H9 (cell line): ENCODE data around the gene ARHGEF16. TPM values are rescaled to one million over a fixed set of nuclear protein-coding genes. Genes with fewer than 3 reads are reported as not detected.

ENCODE experiments used
- DNase-seq: peaks from one replicate; pipeline ENCODE4 v3.0.0-alpha.2; 2017
- H2AFZ ChIP-seq: one replicate; pipeline ENCODE4 v1.6.1; 2013; ENCODE audit warnings: mild to moderate bottlenecking, low read length, control low read depth, moderate library complexity
- H2AK5ac ChIP-seq: 2 replicates; pipeline ENCODE4 v1.6.1; 2013; ENCODE audit warnings: low read length, control low read depth, mixed read lengths; ENCODE audit not compliant: insufficient read length
- H2BK120ac ChIP-seq: one replicate; pipeline ENCODE4 v1.6.1; 2013; ENCODE audit warnings: low read depth, mild to moderate bottlenecking, low read length, control low read depth, inconsistent platforms; ENCODE audit not compliant: poor library complexity, severe bottlenecking
- H2BK12ac ChIP-seq: 2 replicates; pipeline ENCODE4 v1.6.1; 2013; ENCODE audit warnings: low read length, control low read depth, mixed read lengths, low read depth; ENCODE audit not compliant: insufficient read length
- H2BK15ac ChIP-seq: 2 replicates; pipeline ENCODE4 v1.6.1; 2013; ENCODE audit warnings: low read depth, low read length, control low read depth
- H2BK20ac ChIP-seq: one replicate; pipeline ENCODE4 v1.6.1; 2013; ENCODE audit warnings: low read depth, mild to moderate bottlenecking, low read length, control low read depth, inconsistent platforms; ENCODE audit not compliant: poor library complexity, severe bottlenecking
- H2BK5ac ChIP-seq: 2 replicates; pipeline ENCODE4 v1.6.1; 2013; ENCODE audit warnings: low read length, control low read depth, mixed read lengths; ENCODE audit not compliant: insufficient read length
- H3K14ac ChIP-seq: 2 replicates; pipeline ENCODE4 v1.6.1; 2013; ENCODE audit warnings: low read length, control low read depth; ENCODE audit not compliant: insufficient read depth
- H3K18ac ChIP-seq: 2 replicates; pipeline ENCODE4 v1.6.1; 2013; ENCODE audit warnings: low read depth, mild to moderate bottlenecking, mixed read lengths, low read length, control low read depth; ENCODE audit not compliant: insufficient read length
- H3K23ac ChIP-seq: 2 replicates; pipeline ENCODE4 v1.6.1; 2013; ENCODE audit warnings: low read length, control low read depth, mixed read lengths, low read depth; ENCODE audit not compliant: insufficient read length
- H3K23me2 ChIP-seq: 2 replicates; pipeline ENCODE4 v1.6.1; 2013; ENCODE audit warnings: low read depth, mild to moderate bottlenecking, mixed read lengths, low read length, control low read depth; ENCODE audit not compliant: insufficient read length, poor library complexity, severe bottlenecking
- H3K27ac ChIP-seq: 2 replicates; pipeline ENCODE4 v1.5.1; 2013; ENCODE audit warnings: low read length, control low read depth, mixed read lengths, low read depth; ENCODE audit not compliant: insufficient read length
- H3K27me3 ChIP-seq: 2 replicates; pipeline ENCODE4 v1.6.1; 2013; ENCODE audit warnings: low read length, control low read depth, inconsistent platforms; ENCODE audit not compliant: insufficient read depth
- H3K4ac ChIP-seq: 2 replicates; pipeline ENCODE4 v1.6.1; 2013; ENCODE audit warnings: low read depth, mild to moderate bottlenecking, control low read depth, inconsistent platforms, low read length, moderate library complexity
- H3K4me1 ChIP-seq: 2 replicates; pipeline ENCODE4 v1.6.1; 2013; ENCODE audit warnings: low read length, control low read depth, inconsistent platforms; ENCODE audit not compliant: insufficient read depth
- H3K4me2 ChIP-seq: 2 replicates; pipeline ENCODE4 v1.6.1; 2013; ENCODE audit warnings: low read length, control low read depth, mixed read lengths; ENCODE audit not compliant: insufficient read length, insufficient read depth
- H3K56ac ChIP-seq: 2 replicates; pipeline ENCODE4 v1.6.1; 2013; ENCODE audit warnings: low read depth, mild to moderate bottlenecking, mixed read lengths, low read length, control low read depth; ENCODE audit not compliant: insufficient read length
- H3K79me1 ChIP-seq: 2 replicates; pipeline ENCODE4 v1.6.1; 2013; ENCODE audit warnings: low read depth, mild to moderate bottlenecking, moderate library complexity, low read length, control low read depth, inconsistent platforms; ENCODE audit not compliant: insufficient read depth, poor library complexity, severe bottlenecking
- H3K79me2 ChIP-seq: 2 replicates; pipeline ENCODE4 v1.6.1; 2013; ENCODE audit warnings: low read length, control low read depth, inconsistent platforms; ENCODE audit not compliant: insufficient read depth
- H3K9ac ChIP-seq: 2 replicates; pipeline ENCODE4 v1.6.1; 2013; ENCODE audit warnings: low read length, control low read depth, mixed read lengths; ENCODE audit not compliant: insufficient read length; ENCODE audit errors: extremely low read depth
- H3K9me3 ChIP-seq: one replicate; pipeline ENCODE4 v1.6.1; 2013; ENCODE audit warnings: low read depth, low read length, inconsistent platforms; ENCODE audit not compliant: control insufficient read depth
- H3T11ph ChIP-seq: one replicate; pipeline ENCODE4 v1.6.1; 2013; ENCODE audit warnings: mild to moderate bottlenecking, low read length, control low read depth, inconsistent platforms
- H4K20me1 ChIP-seq: one replicate; pipeline ENCODE4 v1.6.1; 2013; ENCODE audit not compliant: control insufficient read depth, insufficient read length, insufficient read depth
- H4K5ac ChIP-seq: 2 replicates; pipeline ENCODE4 v1.6.1; 2013; ENCODE audit warnings: low read depth, mild to moderate bottlenecking, mixed read lengths, low read length, control low read depth; ENCODE audit not compliant: insufficient read length
- H4K8ac ChIP-seq: replicated peaks from 2 replicates; pipeline ENCODE4 v1.6.1; 2013; ENCODE audit warnings: low read length, control low read depth, mixed read lengths, low read depth; ENCODE audit not compliant: insufficient read length
- H4K91ac ChIP-seq: 2 replicates; pipeline ENCODE4 v1.6.1; 2013; ENCODE audit warnings: low read depth, mild to moderate bottlenecking, moderate library complexity, mixed read lengths, low read length, control low read depth; ENCODE audit not compliant: insufficient read length
- H3K27ac Mint-ChIP-seq, 3 experiments: 2 replicates in 2 of 3; 3 replicates in 1 of 3; pipeline ENCODE4 v1.8.0; 2020 to 2021; ENCODE audit warnings: mixed read lengths in 3 of 3, mild to moderate bottlenecking in 1 of 3, moderate library complexity in 1 of 3
- H3K27me3 Mint-ChIP-seq: 2 replicates; pipeline ENCODE4 v1.8.0; 2021; ENCODE audit warnings: low read depth, mild to moderate bottlenecking, moderate library complexity, mixed read lengths
- H3K36me3 Mint-ChIP-seq, 3 experiments: 2 replicates in 2 of 3; 3 replicates in 1 of 3; pipeline ENCODE4 v1.8.0; 2020 to 2021; ENCODE audit warnings: low read depth in 3 of 3, mixed read lengths in 3 of 3; ENCODE audit not compliant: insufficient read depth in 1 of 3
- H3K4me1 Mint-ChIP-seq, 2 experiments: 2 replicates each; pipeline ENCODE4 v1.8.0; 2020; ENCODE audit warnings: mixed read lengths in 2 of 2
- H3K4me3 Mint-ChIP-seq, 2 experiments: 2 replicates in 1 of 2; 3 replicates in 1 of 2; pipeline ENCODE4 v1.8.0; 2020 to 2021; ENCODE audit warnings: mild to moderate bottlenecking in 2 of 2, mixed read lengths in 2 of 2, moderate library complexity in 1 of 2
- H3K9me3 Mint-ChIP-seq, 2 experiments: 2 replicates in 1 of 2; 3 replicates in 1 of 2; pipeline ENCODE4 v1.8.0; 2020; ENCODE audit warnings: mild to moderate bottlenecking in 2 of 2, mixed read lengths in 2 of 2, moderate library complexity in 1 of 2
- WGBS: extraction: QIAGEN DNeasy Blood & Tissue Kit; methylation state at CpG from one replicate; pipeline ENCODE4 v1.1.7; 2013; ENCODE audit warnings: missing lambda C conversion rate, low lambda C conversion rate, mixed read lengths; ENCODE audit not compliant: insufficient read length; ENCODE audit errors: extremely low coverage; 5-methylcytosine and 5-hydroxymethylcytosine counted together
- total RNA-seq: library from RNA; stranded (reverse); gene quantifications from 2 replicates; pipeline ENCODE4 v1.2.1, GENCODE V29; 2021
- TF ChIP-seq, protein P1 (sequence below): fragments of 200-600 bp; sonication (generic); conservative IDR thresholded peaks from 3 replicates; pipeline ENCODE4 v1.8.0; 2021; ENCODE audit warnings: antibody characterized with exemption, mild to moderate bottlenecking

Gene ARHGEF16
- total RNA-seq, 1 experiment from 2014 or later, result 48.5 TPM

DNA sequence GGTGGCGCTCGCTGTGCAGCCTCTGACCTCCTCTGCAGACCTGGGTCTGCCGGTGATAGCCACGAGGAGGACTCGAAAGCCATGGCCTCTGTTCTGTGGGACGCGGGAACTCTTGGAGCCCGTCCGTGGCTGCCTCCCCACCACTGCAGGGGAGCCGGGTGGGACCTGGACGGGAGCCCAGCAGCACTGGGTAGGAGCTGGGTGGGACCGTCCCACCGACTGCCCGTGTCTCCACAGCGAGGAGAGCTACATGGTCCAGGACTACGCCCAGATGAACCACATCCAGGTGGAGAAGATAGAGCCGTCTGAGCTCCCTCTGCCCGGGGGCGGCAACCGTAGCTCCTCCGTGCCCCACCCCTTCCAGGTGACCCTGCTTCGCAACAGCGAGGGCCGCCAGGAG is 23.7 kb downstream of the ARHGEF16 start:
- no peak overlapping the region for H3K18ac ChIP-seq
- no peaks in the 10 kb centered on the region for H3K9me3 Mint-ChIP-seq
- H3K27me3 Mint-ChIP-seq, result no peaks in the 10 kb centered on the region
- H2BK120ac ChIP-seq, result no peak overlapping the region
- no peaks in the 10 kb centered on the region for H3K27me3 ChIP-seq
- no peak overlapping the region for H2BK5ac ChIP-seq
- H3K4ac ChIP-seq, result no peak overlapping the region
- no peaks in the 10 kb centered on the region for H3K4me1 ChIP-seq
- TF ChIP-seq, protein P1, sequence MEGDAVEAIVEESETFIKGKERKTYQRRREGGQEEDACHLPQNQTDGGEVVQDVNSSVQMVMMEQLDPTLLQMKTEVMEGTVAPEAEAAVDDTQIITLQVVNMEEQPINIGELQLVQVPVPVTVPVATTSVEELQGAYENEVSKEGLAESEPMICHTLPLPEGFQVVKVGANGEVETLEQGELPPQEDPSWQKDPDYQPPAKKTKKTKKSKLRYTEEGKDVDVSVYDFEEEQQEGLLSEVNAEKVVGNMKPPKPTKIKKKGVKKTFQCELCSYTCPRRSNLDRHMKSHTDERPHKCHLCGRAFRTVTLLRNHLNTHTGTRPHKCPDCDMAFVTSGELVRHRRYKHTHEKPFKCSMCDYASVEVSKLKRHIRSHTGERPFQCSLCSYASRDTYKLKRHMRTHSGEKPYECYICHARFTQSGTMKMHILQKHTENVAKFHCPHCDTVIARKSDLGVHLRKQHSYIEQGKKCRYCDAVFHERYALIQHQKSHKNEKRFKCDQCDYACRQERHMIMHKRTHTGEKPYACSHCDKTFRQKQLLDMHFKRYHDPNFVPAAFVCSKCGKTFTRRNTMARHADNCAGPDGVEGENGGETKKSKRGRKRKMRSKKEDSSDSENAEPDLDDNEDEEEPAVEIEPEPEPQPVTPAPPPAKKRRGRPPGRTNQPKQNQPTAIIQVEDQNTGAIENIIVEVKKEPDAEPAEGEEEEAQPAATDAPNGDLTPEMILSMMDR, result no peak
- H3K4me2 ChIP-seq, result no peak overlapping the region
- no peaks in the 10 kb centered on the region for H3K9me3 ChIP-seq
- H3K36me3 Mint-ChIP-seq, result peaks cover 4 to 14% (median 10%) of the 10 kb centered on the region in 3 experiments; a peak in 5 of 7 replicates
- no peaks in the 10 kb centered on the region for H3K79me2 ChIP-seq
- no peaks in the 10 kb centered on the region for H3K4me1 Mint-ChIP-seq
- H3K27ac ChIP-seq, result no peak overlapping the region
- no peak overlapping the region for H3K4me3 Mint-ChIP-seq
- no peak for DNase-seq
- H3K14ac ChIP-seq, result no peak overlapping the region
- H2BK12ac ChIP-seq, result no peak overlapping the region
- no peak overlapping the region for H4K5ac ChIP-seq
- H3K23ac ChIP-seq, result no peak overlapping the region
- H2AFZ ChIP-seq, result no peak overlapping the region
- H3K79me1 ChIP-seq, result no peaks in the 10 kb centered on the region
- no peak overlapping the region for H3K56ac ChIP-seq
- H4K20me1 ChIP-seq, result peaks cover 4% of the 10 kb centered on the region
- no peak overlapping the region for H2BK15ac ChIP-seq
- no peak overlapping the region for H2AK5ac ChIP-seq
- no peak overlapping the region for H3T11ph ChIP-seq
- H3K23me2 ChIP-seq, result no peaks in the 10 kb centered on the region
- H3K9ac ChIP-seq, result no peak overlapping the region
- no peak overlapping the region for H4K8ac ChIP-seq
- no peak overlapping the region for H4K91ac ChIP-seq
- H3K27ac Mint-ChIP-seq, result no peak overlapping the region
- no CpG with 5 or more reads among the region's 24 CpGs for WGBS
- H2BK20ac ChIP-seq, result no peak overlapping the region
